Mucosa of gallbladder (tissue), 1 donor: ENCODE results near the gene IFNL3. TPM values are rescaled to one million over a fixed set of nuclear protein-coding genes. Genes with fewer than 3 reads are reported as not detected.

ENCODE experiments used
- DNase-seq: peaks from one replicate; pipeline ENCODE4 v3.0.0-alpha.2; 2020; ENCODE audit warnings: low spot score
- total RNA-seq: library from RNA; stranded (reverse); gene quantifications from one replicate; pipeline ENCODE4 v1.2.1, GENCODE V29; 2021
- donor health status: DM: no; HTN: no; CAD: no.

Gene IFNL3
- total RNA-seq, 1 donor from 2014 or later: not detected

DNA sequence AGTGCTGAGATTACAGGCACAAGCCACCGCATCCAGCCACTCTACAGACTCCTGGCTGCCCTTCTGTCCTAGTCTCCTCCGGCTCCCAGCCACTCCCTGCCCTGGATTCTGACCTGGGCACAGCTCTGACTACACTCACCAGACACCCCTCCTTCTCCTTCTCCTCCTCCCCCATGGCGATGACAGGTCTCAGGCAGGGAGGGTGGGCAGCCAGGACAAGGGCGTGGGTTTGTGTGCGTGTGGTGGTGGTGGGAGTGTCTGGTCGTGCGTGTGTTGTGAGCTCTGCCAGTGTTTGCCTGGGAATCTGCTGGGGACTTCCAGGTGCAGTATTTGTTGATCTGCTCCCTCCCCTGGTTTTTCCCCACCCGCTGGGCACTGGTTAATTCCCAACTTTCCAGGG lies 51.0 kb downstream of the IFNL3 start:
- DNase-seq: peak; percentile 39

Other genes starting within 250 kb of the IFNL3 start
- gene FBXO27, start 212.5 kb downstream of the IFNL3 start, total RNA-seq: 28.1 TPM
- 7.3 TPM for gene ACP7, start 160.6 kb downstream of the IFNL3 start, total RNA-seq
- gene PAK4, start 119.2 kb downstream of the IFNL3 start, total RNA-seq: 89.3 TPM
- 0.17 TPM for gene NCCRP1, start 48.0 kb downstream of the IFNL3 start, total RNA-seq
- gene SYCN, start 40.7 kb downstream of the IFNL3 start, total RNA-seq: 1.1 TPM
- not detected for gene IFNL4, start 3.9 kb upstream of the IFNL3 start, total RNA-seq
- gene IFNL2, start 23.4 kb upstream of the IFNL3 start, total RNA-seq: not detected
- gene IFNL1, start 51.4 kb upstream of the IFNL3 start, total RNA-seq: not detected
- gene LRFN1, start 75.9 kb upstream of the IFNL3 start, total RNA-seq: 1.6 TPM
- gene GMFG, start 91.0 kb upstream of the IFNL3 start, total RNA-seq: 29.0 TPM
- gene SAMD4B, start 97.4 kb upstream of the IFNL3 start, total RNA-seq: 106 TPM
- 50.5 TPM for gene PAF1, start 146.1 kb upstream of the IFNL3 start, total RNA-seq
- 46.0 TPM for gene MED29, start 146.4 kb upstream of the IFNL3 start, total RNA-seq
- 180 TPM for gene ZFP36, start 161.8 kb upstream of the IFNL3 start, total RNA-seq
- gene PLEKHG2, start 167.7 kb upstream of the IFNL3 start, total RNA-seq: 41.8 TPM
- 1,378 TPM for gene RPS16, start 190.9 kb upstream of the IFNL3 start, total RNA-seq
- 157 TPM for gene SUPT5H, start 200.6 kb upstream of the IFNL3 start, total RNA-seq
- 53.3 TPM for gene TIMM50, start 235.8 kb upstream of the IFNL3 start, total RNA-seq